ENCODE measurements around the gene SIGLEC9.
"Not testable (repeated sequence)": the region's sequence is repeated elsewhere in the genome, so short reads cannot be mapped to it uniquely, and the experiment has no call there.

SIGLEC9 gene

DNA sequence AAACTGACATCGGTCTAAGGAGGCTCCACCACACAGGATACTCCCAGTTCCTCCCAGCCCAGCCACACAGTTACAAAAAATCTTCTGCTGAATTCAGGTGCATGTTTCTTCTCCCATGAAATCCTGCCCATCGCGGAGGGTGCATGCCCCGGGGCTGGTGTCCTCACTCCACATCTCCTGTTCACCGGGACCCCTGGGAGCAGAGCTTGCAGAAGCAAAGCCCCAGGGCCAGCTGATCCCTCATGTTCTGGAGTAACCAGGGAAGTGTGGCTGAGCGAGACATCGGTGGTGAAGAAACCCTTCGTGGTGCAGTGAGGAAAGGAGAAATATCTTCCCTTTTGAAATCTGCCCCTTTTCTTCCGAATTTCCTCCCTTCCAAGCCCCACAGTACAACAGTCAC is 904 bp upstream of the SIGLEC9 start:
- DNase-seq (ENCODE audit: low read depth) = no peak

DNA sequence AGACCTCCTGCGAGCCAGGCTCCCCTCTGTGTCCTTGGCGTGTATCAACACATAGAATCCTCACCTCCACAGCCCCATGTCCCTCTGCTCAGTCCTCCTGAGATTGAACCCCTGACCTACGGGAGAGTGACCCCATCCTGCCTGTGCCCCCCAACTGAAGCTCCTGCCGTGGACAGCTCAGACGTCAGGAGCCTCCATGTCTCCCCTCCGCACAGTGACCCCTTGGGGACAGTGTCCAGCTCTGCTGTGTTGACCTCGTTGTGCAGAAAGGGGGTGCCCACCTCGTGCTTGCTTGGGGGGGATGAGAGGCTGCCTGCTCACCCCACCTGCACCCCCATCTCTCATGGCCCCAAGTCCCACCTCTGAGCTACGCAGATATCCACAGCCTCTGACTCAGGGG is 490 bp upstream of the SIGLEC9 start:
- no peak for DNase-seq (ENCODE audit: low read depth)

DNA sequence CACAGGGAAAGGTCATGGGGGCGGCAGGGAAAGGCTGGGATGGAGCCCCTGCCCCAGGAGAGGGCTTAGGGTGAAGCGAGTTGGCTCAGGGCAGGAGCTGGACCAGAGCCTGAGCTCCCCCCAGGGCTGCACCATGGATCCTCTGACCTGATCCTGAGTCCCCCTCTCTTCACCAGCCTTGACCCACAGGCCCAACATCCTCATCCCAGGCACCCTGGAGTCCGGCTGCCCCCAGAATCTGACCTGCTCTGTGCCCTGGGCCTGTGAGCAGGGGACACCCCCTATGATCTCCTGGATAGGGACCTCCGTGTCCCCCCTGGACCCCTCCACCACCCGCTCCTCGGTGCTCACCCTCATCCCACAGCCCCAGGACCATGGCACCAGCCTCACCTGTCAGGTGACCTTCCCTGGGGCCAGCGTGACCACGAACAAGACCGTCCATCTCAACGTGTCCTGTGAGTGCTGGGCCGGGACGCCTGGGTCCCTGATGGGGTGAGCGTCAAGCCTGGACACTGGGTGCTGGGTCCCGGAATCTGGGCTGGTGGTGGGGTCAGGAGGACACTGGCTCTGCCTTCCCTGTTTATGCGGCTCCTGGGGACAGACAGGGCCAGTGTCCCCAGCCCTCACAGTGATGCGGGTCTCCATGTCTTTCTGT is 842 bp downstream of the SIGLEC9 start:
- no peak for DNase-seq (ENCODE audit: low read depth)

- no peak for DNase-seq (ENCODE audit: low read depth)
Observed at GRCh38 chr19:51127032-51127431, 2.3 kb downstream of the SIGLEC9 start.

GRCh38 chr19:51127755-51128154 is 3.0 kb downstream of the SIGLEC9 start:
- no peak for DNase-seq (ENCODE audit: low read depth)

DNA sequence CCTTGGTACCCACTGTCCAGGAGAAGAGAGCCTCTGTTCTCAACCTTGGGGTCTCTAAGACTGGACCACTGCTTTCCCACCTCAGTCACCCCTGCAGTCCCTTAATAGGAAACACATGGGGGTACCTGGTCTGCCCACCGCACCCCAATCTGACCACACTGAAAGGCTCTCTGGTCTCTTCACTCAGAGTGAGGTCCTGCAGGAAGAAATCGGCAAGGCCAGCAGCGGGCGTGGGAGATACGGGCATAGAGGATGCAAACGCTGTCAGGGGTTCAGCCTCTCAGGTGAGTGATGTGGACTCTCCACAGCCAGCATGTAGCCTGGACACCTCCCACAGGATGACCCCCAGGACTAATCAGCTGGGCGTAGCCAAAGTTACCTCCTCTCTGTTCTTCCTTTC is 3.5 kb downstream of the SIGLEC9 start:
- no peak for DNase-seq (ENCODE audit: low read depth)

DNA sequence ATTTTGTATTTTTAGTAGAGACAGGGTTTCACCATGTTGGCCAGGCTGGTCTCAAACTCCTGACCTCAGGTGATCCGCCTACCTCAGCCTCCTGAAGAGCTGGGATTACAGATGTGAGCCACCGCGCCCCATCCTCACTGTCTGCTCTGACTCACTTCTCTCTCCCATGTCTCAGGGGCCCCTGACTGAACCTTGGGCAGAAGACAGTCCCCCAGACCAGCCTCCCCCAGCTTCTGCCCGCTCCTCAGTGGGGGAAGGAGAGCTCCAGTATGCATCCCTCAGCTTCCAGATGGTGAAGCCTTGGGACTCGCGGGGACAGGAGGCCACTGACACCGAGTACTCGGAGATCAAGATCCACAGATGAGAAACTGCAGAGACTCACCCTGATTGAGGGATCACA is 5.0 kb downstream of the SIGLEC9 start:
- DNase-seq (ENCODE audit: low read depth) = no peak

DNA sequence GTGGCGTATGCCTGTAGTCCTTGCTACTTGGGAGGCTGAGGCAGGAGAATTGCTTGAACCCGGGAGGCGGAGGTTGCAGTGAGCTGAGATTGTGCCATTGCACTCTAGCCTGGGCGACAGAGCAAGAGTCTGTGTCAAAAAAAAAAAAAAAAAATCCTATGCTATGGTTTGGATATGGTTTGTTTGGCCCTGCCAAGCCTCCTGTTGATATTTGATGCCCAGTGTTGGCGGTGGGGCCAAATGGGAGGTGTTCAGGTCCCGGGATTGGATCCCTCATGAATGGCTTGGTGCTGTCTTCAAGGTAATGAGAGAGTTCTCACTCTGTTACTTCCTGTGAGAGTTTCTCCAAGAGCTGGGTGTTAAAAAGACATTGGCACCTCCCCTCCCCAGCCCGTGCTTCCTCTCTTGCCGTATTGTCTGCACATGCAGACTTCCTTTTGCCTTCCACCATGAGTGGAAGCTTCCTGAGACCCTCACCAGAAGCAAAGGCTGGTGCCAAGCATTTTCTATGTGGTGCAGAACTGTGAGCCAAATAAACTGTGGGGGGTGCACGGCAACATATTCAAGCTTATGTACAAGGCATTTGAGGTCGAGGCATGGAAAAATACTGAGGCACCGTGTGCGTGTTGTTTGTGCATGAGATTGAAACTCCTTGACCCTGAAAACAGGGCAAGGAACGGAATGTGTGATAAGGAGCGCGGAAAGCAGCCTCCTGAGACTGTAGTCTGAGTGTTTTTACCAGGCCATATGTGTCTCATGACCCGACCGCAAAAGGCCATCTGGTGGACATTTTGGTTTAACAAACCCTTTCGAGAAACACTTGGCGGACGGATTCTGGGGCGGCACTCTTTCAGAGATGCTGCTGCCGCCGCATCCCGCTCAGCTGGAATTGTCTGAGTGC is 7.3 kb downstream of the SIGLEC9 start:
- DNase-seq (ENCODE audit: low read depth) = no peak

- no peak for DNase-seq (ENCODE audit: low read depth)
Observed at GRCh38 chr19:51135004-51135403, 10.3 kb downstream of the SIGLEC9 start.

- DNase-seq (ENCODE audit: low read depth) = no peak
Observed at GRCh38 chr19:51135986-51136762, 11.5 kb downstream of the SIGLEC9 start.

GRCh38 chr19:51136851-51137551 is 12.3 kb downstream of the SIGLEC9 start:
- DNase-seq (ENCODE audit: low read depth) = no peak

DNA sequence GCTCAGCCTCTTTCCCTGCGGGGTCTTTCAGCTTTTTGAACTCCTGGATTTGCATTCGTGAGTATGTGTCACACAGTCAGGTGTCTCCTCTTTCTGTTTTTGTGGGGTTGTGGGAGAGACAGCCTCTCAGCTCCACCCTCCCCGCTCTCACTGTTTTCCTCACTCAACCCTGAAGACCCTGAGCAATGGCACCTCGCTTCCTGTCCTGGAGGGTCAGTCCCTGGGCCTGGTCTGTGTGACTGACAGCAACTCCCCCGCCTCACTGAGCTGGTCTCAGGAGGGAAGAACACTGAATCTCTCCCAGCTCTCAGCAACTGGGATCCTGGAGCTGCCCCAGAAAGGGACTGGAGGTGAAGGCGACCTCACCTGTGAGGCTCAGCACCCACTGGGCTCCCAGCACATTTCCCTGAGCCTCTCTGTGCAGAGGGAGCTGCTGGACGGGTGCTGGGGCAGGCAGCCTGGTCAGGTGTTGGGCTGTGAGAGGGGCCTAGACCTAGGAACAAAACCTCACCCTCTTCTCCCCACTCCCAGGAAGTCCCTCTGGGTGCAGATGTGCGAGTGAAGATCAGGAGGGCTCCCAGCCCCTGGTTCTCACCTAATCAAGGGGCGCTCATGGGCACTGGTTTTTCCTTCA is 13.2 kb downstream of the SIGLEC9 start:
- DNase-seq (ENCODE audit: low read depth) = no peak

DNA sequence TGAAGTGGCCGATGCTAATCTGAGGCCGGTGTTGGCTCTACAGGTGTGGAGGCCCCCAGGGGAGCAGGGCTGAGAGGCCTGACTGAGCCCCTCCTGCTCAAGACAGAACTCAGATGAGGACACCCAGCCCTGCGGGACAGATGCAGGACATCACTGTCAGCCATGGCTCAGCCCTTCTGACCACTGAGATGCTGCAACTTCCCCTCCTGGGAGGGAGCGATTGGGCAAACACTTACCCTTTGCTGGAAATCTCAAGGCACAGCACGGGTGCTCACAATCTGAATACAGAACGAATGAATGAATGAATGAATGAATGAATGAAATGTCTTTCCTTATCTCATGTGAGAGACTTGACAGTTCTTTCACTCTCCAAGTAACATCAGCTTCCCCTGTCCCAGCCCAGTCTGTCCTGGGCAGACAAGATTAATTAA is 13.9 kb downstream of the SIGLEC9 start:
- no peak for DNase-seq (ENCODE audit: low read depth)

GRCh38 chr19:51139299-51140014 is 14.8 kb downstream of the SIGLEC9 start:
- no peak for DNase-seq (ENCODE audit: low read depth)

GRCh38 chr19:51140441-51140840 is 15.7 kb downstream of the SIGLEC9 start:
- no peak for DNase-seq (ENCODE audit: low read depth)

- DNase-seq (ENCODE audit: low read depth) = no peak
Observed at GRCh38 chr19:51141181-51141580, 16.5 kb downstream of the SIGLEC9 start.

DNA sequence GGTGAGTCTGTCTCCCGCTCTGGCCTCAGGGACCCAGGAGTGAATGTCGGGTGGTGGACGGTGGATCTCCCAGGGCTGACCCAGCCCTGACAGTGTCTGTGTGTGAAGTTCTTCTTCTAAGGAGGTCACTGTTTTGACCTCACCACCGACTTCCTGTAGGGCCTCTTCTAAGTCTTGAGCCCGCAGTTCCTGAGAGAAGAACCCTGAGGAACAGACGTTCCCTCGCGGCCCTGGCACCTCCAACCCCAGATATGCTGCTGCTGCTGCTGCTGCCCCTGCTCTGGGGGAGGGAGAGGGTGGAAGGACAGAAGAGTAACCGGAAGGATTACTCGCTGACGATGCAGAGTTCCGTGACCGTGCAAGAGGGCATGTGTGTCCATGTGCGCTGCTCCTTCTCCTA is 17.4 kb downstream of the SIGLEC9 start, which contains the start of gene SIGLEC7:
Gene SIGLEC7 (plus strand): TSS at position 183 of the 400 bp plus-strand sequence. CDS start 69 bp downstream, at position 252.
- no peak for DNase-seq (ENCODE audit: low read depth)

DNA sequence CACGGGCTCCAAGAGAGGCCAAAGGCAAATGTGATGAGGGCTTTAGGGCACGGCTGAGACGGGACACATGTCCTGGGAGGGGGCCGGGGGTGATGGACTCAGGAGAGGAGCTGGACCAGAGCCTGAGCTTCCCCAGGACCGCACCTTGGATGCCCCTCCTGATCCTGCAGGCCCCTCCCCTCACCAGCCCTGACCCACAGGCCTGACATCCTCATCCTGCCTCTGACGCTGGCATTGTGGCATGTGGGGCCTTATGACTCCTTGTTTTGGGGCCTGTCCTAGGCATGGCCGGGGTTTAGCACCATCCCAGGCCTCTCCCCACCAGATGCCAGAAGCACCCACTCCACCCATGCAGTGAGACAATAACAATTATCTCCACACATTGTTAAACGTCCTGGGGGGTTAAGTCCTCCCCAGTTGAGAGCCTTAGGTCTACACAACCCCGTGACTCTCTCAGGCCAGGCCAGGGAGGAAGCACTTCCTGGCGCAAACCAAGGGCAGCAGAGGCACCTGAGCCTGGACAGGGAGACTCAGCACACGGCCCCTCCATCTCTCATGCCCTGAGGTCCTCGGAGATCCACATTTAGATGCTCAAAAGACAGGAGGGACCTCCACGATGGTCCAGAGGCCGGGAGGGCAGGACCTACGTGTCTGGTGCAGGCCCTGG is 18.2 kb downstream of the SIGLEC9 start:
- not testable (repeated sequence) for DNase-seq (ENCODE audit: low read depth)

DNA sequence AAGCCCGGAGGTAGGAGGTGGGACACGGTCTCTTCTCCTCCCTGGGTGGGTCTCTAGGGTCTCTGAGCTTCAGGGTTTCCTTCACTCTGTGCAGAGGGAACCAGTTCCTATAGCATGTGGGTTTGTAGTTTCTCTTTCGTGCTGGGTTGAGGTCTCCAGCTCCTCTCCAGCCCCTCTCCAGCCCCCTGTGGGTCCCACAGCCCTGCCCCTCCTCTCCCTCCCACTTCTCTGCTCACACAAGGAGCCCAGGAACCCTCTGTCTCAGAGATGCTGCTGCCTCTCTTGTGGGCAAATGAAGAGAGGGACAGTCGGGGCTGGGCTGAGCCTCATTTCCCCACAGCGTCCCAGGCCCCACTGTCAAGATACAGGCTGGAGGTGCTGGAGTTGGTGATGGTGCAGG is 18.8 kb downstream of the SIGLEC9 start:
- no peak for DNase-seq (ENCODE audit: low read depth)

DNA sequence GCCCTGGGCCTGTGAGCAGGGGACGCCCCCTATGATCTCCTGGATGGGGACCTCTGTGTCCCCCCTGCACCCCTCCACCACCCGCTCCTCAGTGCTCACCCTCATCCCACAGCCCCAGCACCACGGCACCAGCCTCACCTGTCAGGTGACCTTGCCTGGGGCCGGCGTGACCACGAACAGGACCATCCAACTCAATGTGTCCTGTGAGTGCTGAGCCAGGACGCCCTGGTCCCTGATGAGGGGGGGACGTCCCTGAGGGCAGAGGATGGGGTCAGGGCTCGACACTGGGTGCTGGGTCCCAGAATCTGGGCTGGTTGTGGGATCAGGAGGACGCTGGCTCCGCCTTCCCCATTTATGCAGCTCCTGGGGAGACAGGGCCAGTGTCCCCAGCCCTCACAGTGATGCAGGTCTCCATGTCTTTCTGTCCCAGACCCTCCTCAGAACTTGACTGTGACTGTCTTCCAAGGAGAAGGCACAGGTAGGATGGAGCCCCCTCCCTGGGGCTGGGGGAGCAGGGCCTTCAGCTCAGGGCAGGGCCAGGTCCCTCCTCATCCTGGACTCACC is 19.9 kb downstream of the SIGLEC9 start:
- DNase-seq (ENCODE audit: low read depth) = no peak

All from stromal cell of bone marrow (primary cell).